ENCODE results near the gene FRYL.

GRCh38 chr4:48518143-48518542, 261.9 kb downstream of the FRYL start:
- TF ChIP-seq CTCF (conservative IDR thresholded peaks at IDR 0.05; ENCODE audit: low read length) (no peak), EZH2phosphoT487 (IDR thresholded peaks at IDR 0.05; ENCODE audit: borderline replicate concordance) (no peak)

All from Loucy (cell line).